Measurements from ENCODE around the gene FN3K.
A peak's percentile ranks its signal among the peaks of the same experiment; 100 is the strongest.

Gene FN3K

GRCh38 chr17:82765371-82765770, 30.0 kb downstream of the FN3K start:
- H3K14ac ChIP-seq (ENCODE audit: low read length in 2 of 2) = no peak overlapping the region
- H3K4me2 ChIP-seq (ENCODE audit: low read length, poor library complexity, severe bottlenecking) = no peak overlapping the region
- no peak overlapping the region for H3K4ac ChIP-seq (ENCODE audit: low read depth in 1 of 2, low read length in 2 of 2)
- no peak overlapping the region for H2BK15ac ChIP-seq (ENCODE audit: low read depth, poor library complexity, severe bottlenecking)
- no peak overlapping the region for H2BK12ac ChIP-seq (ENCODE audit: low read length in 2 of 2)
- no peak overlapping the region for H2BK5ac ChIP-seq (ENCODE audit: low read depth, low read length, poor library complexity, severe bottlenecking)
- H3K27me3 ChIP-seq (ENCODE audit: control insufficient read depth in 1 of 2, insufficient read depth in 1 of 2, low read length in 2 of 2) = no peaks in the 10 kb centered on the region
- 93% methylated on average over 10 of the region's 13 CpGs for WGBS
- H3K79me1 ChIP-seq (replicated peaks; ENCODE audit: low read length, poor library complexity, severe bottlenecking) = peaks cover 22% of the 10 kb centered on the region
- H3K4me3 ChIP-seq (ENCODE audit: insufficient read depth in 1 of 2, low read depth in 1 of 2, low read length in 2 of 2) = no peak overlapping the region
- no peak overlapping the region for H4K8ac ChIP-seq (ENCODE audit: low read length)
- no peaks in the 10 kb centered on the region for H3K9me3 ChIP-seq (ENCODE audit: control insufficient read depth, low read length)
- no peak overlapping the region for H4K91ac ChIP-seq (ENCODE audit: low read length)
- peaks cover 4% of the 10 kb centered on the region for H3K4me1 ChIP-seq (ENCODE audit: control insufficient read depth, insufficient read depth, low read depth, low read length)
- H3K23ac ChIP-seq (ENCODE audit: low read length in 2 of 2) = no peak overlapping the region
- no peak overlapping the region for H3K18ac ChIP-seq (ENCODE audit: low read depth in 1 of 2, low read length in 2 of 2)
- H2AK5ac ChIP-seq (ENCODE audit: low read length, severe bottlenecking) = no peak overlapping the region
- DNase-seq = no peak
- H3K9ac ChIP-seq (ENCODE audit: low read length) = no peak overlapping the region
- H3K36me3 ChIP-seq (ENCODE audit: control insufficient read depth in 1 of 2, insufficient read depth in 2 of 2, low read depth in 1 of 2, low read length in 2 of 2) = peaks cover 26 to 37% of the 10 kb centered on the region in 2 experiments
- no peak overlapping the region for H3K27ac ChIP-seq (ENCODE audit: low read length, poor library complexity, severe bottlenecking)
- H2AFZ ChIP-seq (ENCODE audit: low read depth, low read length) = no peak overlapping the region
- H2BK120ac ChIP-seq (ENCODE audit: low read depth, low read length) = no peak overlapping the region

GRCh38 chr17:82767041-82767754, 31.8 kb downstream of the FN3K start:
- H4K8ac ChIP-seq (ENCODE audit: low read length) = no peak overlapping the region
- H3K14ac ChIP-seq (ENCODE audit: low read length in 2 of 2) = no peak overlapping the region
- H2BK5ac ChIP-seq (ENCODE audit: low read depth, low read length, poor library complexity, severe bottlenecking) = no peak overlapping the region
- no peak overlapping the region for H3K4me3 ChIP-seq (ENCODE audit: insufficient read depth in 1 of 2, low read depth in 1 of 2, low read length in 2 of 2)
- no peak overlapping the region for H2BK15ac ChIP-seq (ENCODE audit: low read depth, poor library complexity, severe bottlenecking)
- no peak overlapping the region for H3K4me2 ChIP-seq (ENCODE audit: low read length, poor library complexity, severe bottlenecking)
- peak; percentile 59 for DNase-seq
- no peak overlapping the region for H4K91ac ChIP-seq (ENCODE audit: low read length)
- H3K36me3 ChIP-seq (ENCODE audit: control insufficient read depth in 1 of 2, insufficient read depth in 2 of 2, low read depth in 1 of 2, low read length in 2 of 2) = peaks cover 31 to 37% of the 10 kb centered on the region in 2 experiments
- H3K27ac ChIP-seq (ENCODE audit: low read length, poor library complexity, severe bottlenecking) = no peak overlapping the region
- H3K9me3 ChIP-seq (ENCODE audit: control insufficient read depth, low read length) = no peaks in the 10 kb centered on the region
- WGBS = 90% methylated on average over 22 of the region's 24 CpGs
- no peak overlapping the region for H3K23ac ChIP-seq (ENCODE audit: low read length in 2 of 2)
- no peak overlapping the region for H3K4ac ChIP-seq (ENCODE audit: low read depth in 1 of 2, low read length in 2 of 2)
- peak overlapping the region in 1 of 2 experiments; percentile 39 for H2BK12ac ChIP-seq (ENCODE audit: low read length in 2 of 2)
- H3K79me1 ChIP-seq (replicated peaks; ENCODE audit: low read length, poor library complexity, severe bottlenecking) = peaks cover 22% of the 10 kb centered on the region
- no peak overlapping the region for H3K18ac ChIP-seq (ENCODE audit: low read depth in 1 of 2, low read length in 2 of 2)
- H3K27me3 ChIP-seq (ENCODE audit: control insufficient read depth in 1 of 2, insufficient read depth in 1 of 2, low read length in 2 of 2) = no peaks in the 10 kb centered on the region
- H2AFZ ChIP-seq (ENCODE audit: low read depth, low read length) = no peak overlapping the region
- peaks cover 4% of the 10 kb centered on the region for H3K4me1 ChIP-seq (ENCODE audit: control insufficient read depth, insufficient read depth, low read depth, low read length)
- H2AK5ac ChIP-seq (ENCODE audit: low read length, severe bottlenecking) = no peak overlapping the region
- no peak overlapping the region for H2BK120ac ChIP-seq (ENCODE audit: low read depth, low read length)
- H3K9ac ChIP-seq (ENCODE audit: low read length) = no peak overlapping the region

GRCh38 chr17:82769041-82769440, 33.6 kb downstream of the FN3K start:
- 99% methylated on average over 7 of the region's 7 CpGs for WGBS
- H3K9me3 ChIP-seq (ENCODE audit: control insufficient read depth, low read length) = no peaks in the 10 kb centered on the region
- DNase-seq = no peak
- H3K18ac ChIP-seq (ENCODE audit: low read depth in 1 of 2, low read length in 2 of 2) = no peak overlapping the region
- no peak overlapping the region for H3K4ac ChIP-seq (ENCODE audit: low read depth in 1 of 2, low read length in 2 of 2)
- H2BK120ac ChIP-seq (ENCODE audit: low read depth, low read length) = no peak overlapping the region
- no peak overlapping the region for H3K9ac ChIP-seq (ENCODE audit: low read length)
- no peak overlapping the region for H2BK15ac ChIP-seq (ENCODE audit: low read depth, poor library complexity, severe bottlenecking)
- H4K91ac ChIP-seq (ENCODE audit: low read length) = no peak overlapping the region
- H3K27me3 ChIP-seq (ENCODE audit: control insufficient read depth in 1 of 2, insufficient read depth in 1 of 2, low read length in 2 of 2) = no peaks in the 10 kb centered on the region
- H2AK5ac ChIP-seq (ENCODE audit: low read length, severe bottlenecking) = no peak overlapping the region
- H3K4me3 ChIP-seq (ENCODE audit: insufficient read depth in 1 of 2, low read depth in 1 of 2, low read length in 2 of 2) = no peak overlapping the region
- H3K4me1 ChIP-seq (ENCODE audit: control insufficient read depth, insufficient read depth, low read depth, low read length) = peaks cover 8% of the 10 kb centered on the region
- no peak overlapping the region for H2BK12ac ChIP-seq (ENCODE audit: low read length in 2 of 2)
- no peak overlapping the region for H3K23ac ChIP-seq (ENCODE audit: low read length in 2 of 2)
- peak overlapping the region; percentile 16 for H3K4me2 ChIP-seq (ENCODE audit: low read length, poor library complexity, severe bottlenecking)
- H2BK5ac ChIP-seq (ENCODE audit: low read depth, low read length, poor library complexity, severe bottlenecking) = no peak overlapping the region
- H3K36me3 ChIP-seq (ENCODE audit: control insufficient read depth in 1 of 2, insufficient read depth in 2 of 2, low read depth in 1 of 2, low read length in 2 of 2) = peaks cover 41 to 44% of the 10 kb centered on the region in 2 experiments
- no peak overlapping the region for H3K27ac ChIP-seq (ENCODE audit: low read length, poor library complexity, severe bottlenecking)
- H3K79me1 ChIP-seq (replicated peaks; ENCODE audit: low read length, poor library complexity, severe bottlenecking) = peaks cover 28% of the 10 kb centered on the region
- H4K8ac ChIP-seq (ENCODE audit: low read length) = no peak overlapping the region
- no peak overlapping the region for H2AFZ ChIP-seq (ENCODE audit: low read depth, low read length)
- no peak overlapping the region for H3K14ac ChIP-seq (ENCODE audit: low read length in 2 of 2)

GRCh38 chr17:82772026-82772425, 36.6 kb downstream of the FN3K start:
- H3K14ac ChIP-seq (ENCODE audit: low read length in 2 of 2) = no peak overlapping the region
- H2BK5ac ChIP-seq (ENCODE audit: low read depth, low read length, poor library complexity, severe bottlenecking) = no peak overlapping the region
- H4K8ac ChIP-seq (ENCODE audit: low read length) = no peak overlapping the region
- H2AK5ac ChIP-seq (ENCODE audit: low read length, severe bottlenecking) = no peak overlapping the region
- no peak overlapping the region for H3K23ac ChIP-seq (ENCODE audit: low read length in 2 of 2)
- no peaks in the 10 kb centered on the region for H3K9me3 ChIP-seq (ENCODE audit: control insufficient read depth, low read length)
- H3K4me1 ChIP-seq (ENCODE audit: control insufficient read depth, insufficient read depth, low read depth, low read length) = peaks cover 14% of the 10 kb centered on the region
- no peak overlapping the region for H3K4me2 ChIP-seq (ENCODE audit: low read length, poor library complexity, severe bottlenecking)
- peaks cover 35% of the 10 kb centered on the region for H3K79me1 ChIP-seq (replicated peaks; ENCODE audit: low read length, poor library complexity, severe bottlenecking)
- peaks cover 41% of the 10 kb centered on the region in 2 experiments for H3K36me3 ChIP-seq (ENCODE audit: control insufficient read depth in 1 of 2, insufficient read depth in 2 of 2, low read depth in 1 of 2, low read length in 2 of 2)
- 96% methylated on average over 3 of the region's 3 CpGs for WGBS
- H2BK120ac ChIP-seq (ENCODE audit: low read depth, low read length) = no peak overlapping the region
- no peaks in the 10 kb centered on the region for H3K27me3 ChIP-seq (ENCODE audit: control insufficient read depth in 1 of 2, insufficient read depth in 1 of 2, low read length in 2 of 2)
- H3K4ac ChIP-seq (ENCODE audit: low read depth in 1 of 2, low read length in 2 of 2) = no peak overlapping the region
- no peak overlapping the region for H2BK15ac ChIP-seq (ENCODE audit: low read depth, poor library complexity, severe bottlenecking)
- no peak overlapping the region for H3K4me3 ChIP-seq (ENCODE audit: insufficient read depth in 1 of 2, low read depth in 1 of 2, low read length in 2 of 2)
- no peak overlapping the region for H2BK12ac ChIP-seq (ENCODE audit: low read length in 2 of 2)
- peak overlapping the region; percentile 40 for H3K9ac ChIP-seq (ENCODE audit: low read length)
- no peak overlapping the region for H3K27ac ChIP-seq (ENCODE audit: low read length, poor library complexity, severe bottlenecking)
- DNase-seq = peak; percentile 47
- no peak overlapping the region for H3K18ac ChIP-seq (ENCODE audit: low read depth in 1 of 2, low read length in 2 of 2)
- H2AFZ ChIP-seq (ENCODE audit: low read depth, low read length) = no peak overlapping the region
- no peak overlapping the region for H4K91ac ChIP-seq (ENCODE audit: low read length)

Data from mesenchymal stem cell (in vitro differentiated cells and primary cell).